DOHH2 (cell line): ENCODE measurements around the gene NEDD1.

Source experiments
- H3F3A ChIP-seq: fragments of 200-600 bp; sonication (generic), shearing (Covaris generic); 2 replicates; pipeline ENCODE4 v1.6.0; 2016; ENCODE audit warnings: antibody characterized with exemption, mild to moderate bottlenecking; ENCODE audit not compliant: control insufficient read depth, insufficient read depth
- H3K27ac ChIP-seq: fragments of 200-600 bp; sonication (generic); 2 replicates; pipeline ENCODE4 v1.5.1; 2014; ENCODE audit warnings: low read depth, mild to moderate bottlenecking, low read length, moderate library complexity
- H3K27me3 ChIP-seq: fragments of 200-600 bp; sonication (generic); 2 replicates; pipeline ENCODE4 v1.6.1; 2014; ENCODE audit warnings: mild to moderate bottlenecking, low read length, mixed read lengths; ENCODE audit not compliant: control insufficient read depth
- H3K36me3 ChIP-seq: fragments of 200-600 bp; sonication (generic); 2 replicates; pipeline ENCODE4 v1.6.1; 2014; ENCODE audit warnings: mild to moderate bottlenecking, low read length, moderate library complexity, mixed read lengths; ENCODE audit not compliant: control insufficient read depth
- H3K4me1 ChIP-seq: fragments of 200-600 bp; sonication (generic); 2 replicates; pipeline ENCODE4 v1.6.1; 2014; ENCODE audit warnings: mild to moderate bottlenecking, low read length, mixed read lengths; ENCODE audit not compliant: control insufficient read depth
- H3K4me2 ChIP-seq: fragments of 200-600 bp; sonication (generic); 2 replicates; pipeline ENCODE4 v1.6.0; 2014; ENCODE audit warnings: mild to moderate bottlenecking, low read length, moderate library complexity
- H3K4me3 ChIP-seq: fragments of 200-600 bp; sonication (generic); 2 replicates; pipeline ENCODE4 v1.5.1; 2014; ENCODE audit warnings: mild to moderate bottlenecking, low read length, mixed read lengths
- H3K79me2 ChIP-seq: fragments of 200-600 bp; sonication (generic); 2 replicates; pipeline ENCODE4 v1.6.1; 2014; ENCODE audit warnings: mild to moderate bottlenecking, low read length, mixed read lengths; ENCODE audit not compliant: control insufficient read depth
- H3K9me2 ChIP-seq: fragments of 200-600 bp; sonication (generic); replicated peaks from 2 replicates; pipeline ENCODE4 v1.6.1; 2014; ENCODE audit warnings: mild to moderate bottlenecking, low read length, mixed read lengths; ENCODE audit not compliant: control insufficient read depth
- H3K9me3 ChIP-seq: fragments of 200-600 bp; sonication (generic); 2 replicates; pipeline ENCODE4 v1.6.1; 2014; ENCODE audit warnings: antibody characterized with exemption, low read length, mixed read lengths; ENCODE audit not compliant: control insufficient read depth, insufficient read depth
- H4K20me1 ChIP-seq: fragments of 200-600 bp; sonication (generic); 2 replicates; pipeline ENCODE4 v1.6.0; 2014; ENCODE audit warnings: low read depth, mild to moderate bottlenecking, antibody characterized with exemption, low read length, moderate library complexity; ENCODE audit not compliant: control insufficient read depth, insufficient read depth
- CTCF ChIP-seq: fragments of 200-600 bp; sonication (generic); IDR thresholded peaks from one replicate; pipeline ENCODE4 v1.5.1; 2014; ENCODE audit warnings: antibody characterized with exemption, mild to moderate bottlenecking, low read depth, low read length; ENCODE audit not compliant: poor library complexity, severe bottlenecking
- EZH2phosphoT487 ChIP-seq: fragments of 200-600 bp; sonication (generic); IDR thresholded peaks from 2 replicates; pipeline ENCODE4 v1.6.1; 2017; ENCODE audit warnings: borderline replicate concordance, mild to moderate bottlenecking, antibody characterized with exemption, low read length, moderate library complexity, mixed read lengths

NEDD1 gene

GRCh38 chr12:96882862-96883261 lies 24.2 kb upstream of the NEDD1 start:
- H3K9me2 ChIP-seq, result no peaks in the 10 kb centered on the region
- no peak overlapping the region for H3K4me3 ChIP-seq
- no peak overlapping the region for H3K4me2 ChIP-seq
- H3K79me2 ChIP-seq, result no peaks in the 10 kb centered on the region
- H3K9me3 ChIP-seq, result no peaks in the 10 kb centered on the region
- H3K27ac ChIP-seq, result no peak overlapping the region
- no peak for TF ChIP-seq CTCF
- TF ChIP-seq EZH2phosphoT487, result no peak
- H3K4me1 ChIP-seq, result no peaks in the 10 kb centered on the region
- H3K27me3 ChIP-seq, result no peaks in the 10 kb centered on the region; the same call in 1 of the 2 replicates
- H3K36me3 ChIP-seq, result no peaks in the 10 kb centered on the region
- no peaks in the 10 kb centered on the region for H3F3A ChIP-seq
- H4K20me1 ChIP-seq, result no peaks in the 10 kb centered on the region

- Histone ChIP-seq H3K9me2 (no peaks in the 10 kb centered on the region), H3K27me3 (no peaks in the 10 kb centered on the region; the same call in 1 of the 2 replicates), H3K79me2 (no peaks in the 10 kb centered on the region), H3K4me1 (no peaks in the 10 kb centered on the region), H4K20me1 (no peaks in the 10 kb centered on the region), H3K9me3 (no peaks in the 10 kb centered on the region), H3K4me3 (no peak overlapping the region), H3K36me3 (no peaks in the 10 kb centered on the region), H3F3A (no peaks in the 10 kb centered on the region), H3K4me2 (no peak overlapping the region), H3K27ac (no peak overlapping the region)
- no peak for TF ChIP-seq CTCF
- TF ChIP-seq EZH2phosphoT487, result no peak
Observed at GRCh38 chr12:96883571-96883970, 23.5 kb upstream of the NEDD1 start.

GRCh38 chr12:96886998-96887677 lies 19.9 kb upstream of the NEDD1 start:
- TF ChIP-seq EZH2phosphoT487, result no peak
- TF ChIP-seq CTCF, result no peak
- H3K9me2 ChIP-seq, result no peaks in the 10 kb centered on the region
- no peaks in the 10 kb centered on the region for H4K20me1 ChIP-seq
- H3F3A ChIP-seq, result no peaks in the 10 kb centered on the region
- H3K4me3 ChIP-seq, result no peak overlapping the region
- H3K9me3 ChIP-seq, result no peaks in the 10 kb centered on the region
- no peaks in the 10 kb centered on the region for H3K36me3 ChIP-seq
- H3K27ac ChIP-seq, result no peak overlapping the region
- H3K27me3 ChIP-seq, result no peaks in the 10 kb centered on the region; the same call in 1 of the 2 replicates
- no peaks in the 10 kb centered on the region for H3K4me1 ChIP-seq
- H3K79me2 ChIP-seq, result no peaks in the 10 kb centered on the region
- H3K4me2 ChIP-seq, result no peak overlapping the region
